Activated CD4-positive, CD25-positive, alpha-beta regulatory T cell (primary cell): Measurements from ENCODE around the gene PPFIA4.
"Not testable (repeated sequence)": the region's sequence is repeated elsewhere in the genome, so short reads cannot be mapped to it uniquely, and the experiment has no call there.

Source experiments
- DNase-seq, 4 experiments: peaks; one replicate each; lab custom pipeline; 2025; lab: John Stamatoyannopoulos, UW

PPFIA4 gene

DNA sequence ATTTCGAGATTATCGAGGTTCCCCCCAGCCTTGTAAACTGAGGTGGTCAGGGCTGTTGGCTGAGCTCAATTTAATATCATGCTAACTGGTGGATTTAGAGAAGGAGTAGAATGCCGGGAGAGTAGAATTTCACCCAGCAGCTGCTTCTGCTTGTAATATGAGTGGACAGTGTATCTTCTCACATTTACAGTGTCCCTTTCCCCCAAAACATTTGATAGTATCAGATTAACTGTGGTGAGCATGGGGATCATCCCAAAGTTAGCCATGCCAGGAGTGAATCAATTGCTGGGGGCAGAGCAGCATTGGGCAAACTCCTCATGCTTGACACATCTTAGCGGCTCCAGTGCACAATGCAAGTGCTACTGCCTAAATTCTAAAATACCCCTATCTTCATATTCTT lies 9.2 kb upstream of the PPFIA4 start:
- DNase-seq, result no peak

DNA sequence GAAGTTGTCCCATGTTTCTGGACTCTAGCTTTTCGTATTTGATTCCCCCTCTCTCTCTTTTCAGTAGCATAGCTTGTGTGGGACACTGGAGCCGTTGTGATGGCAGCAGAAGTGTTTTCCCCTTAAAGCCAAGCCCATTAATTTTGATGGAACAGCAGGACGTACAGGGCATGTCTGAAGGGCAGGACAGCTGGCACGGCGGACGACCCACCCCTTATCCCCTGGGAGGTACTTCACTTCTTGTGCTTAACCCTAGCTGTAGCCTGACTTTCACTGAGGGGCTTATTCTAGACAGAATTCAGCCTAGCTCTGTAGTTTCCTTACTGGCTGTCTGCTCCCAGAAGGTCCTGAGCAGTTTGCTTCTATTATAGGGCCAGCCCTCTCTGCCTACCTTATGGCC lies 8.6 kb upstream of the PPFIA4 start:
- DNase-seq, result no peak

DNA sequence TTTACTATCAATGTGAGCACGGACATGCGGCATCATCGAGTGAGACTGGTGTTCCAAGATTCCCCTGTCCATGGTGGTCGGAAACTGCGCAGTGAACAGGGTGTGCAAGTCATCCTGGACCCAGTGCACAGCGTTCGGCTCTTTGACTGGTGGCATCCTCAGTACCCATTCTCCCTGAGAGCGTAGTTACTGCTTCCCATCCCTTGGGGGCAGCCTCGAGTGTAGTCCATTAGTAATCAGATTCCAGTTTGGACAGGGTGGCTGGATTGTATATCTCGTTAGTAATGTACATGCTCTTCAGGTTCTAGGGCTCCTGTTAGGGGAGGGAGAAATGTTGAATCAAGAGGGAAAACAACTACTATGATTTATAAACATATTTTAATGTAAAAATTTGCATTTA lies 3.4 kb upstream of the PPFIA4 start:
- DNase-seq, result not testable (repeated sequence)

DNA sequence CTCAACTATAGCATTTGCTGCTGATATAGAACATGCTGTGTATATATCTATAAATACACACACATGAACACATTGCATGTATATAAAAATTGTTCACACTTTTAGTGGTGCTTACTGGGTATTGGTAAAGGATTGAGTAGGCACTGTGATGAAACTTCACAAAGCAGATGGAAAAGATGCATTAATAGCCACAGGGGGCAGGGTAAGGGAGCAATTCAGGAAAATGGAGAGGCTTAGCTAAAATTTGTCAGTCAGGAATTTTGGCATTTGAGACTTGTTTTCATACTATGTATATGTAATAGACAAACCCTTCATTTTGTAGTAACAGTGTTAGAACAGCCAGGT lies 633 bp upstream of the PPFIA4 start:
- DNase-seq, result no peak

DNA sequence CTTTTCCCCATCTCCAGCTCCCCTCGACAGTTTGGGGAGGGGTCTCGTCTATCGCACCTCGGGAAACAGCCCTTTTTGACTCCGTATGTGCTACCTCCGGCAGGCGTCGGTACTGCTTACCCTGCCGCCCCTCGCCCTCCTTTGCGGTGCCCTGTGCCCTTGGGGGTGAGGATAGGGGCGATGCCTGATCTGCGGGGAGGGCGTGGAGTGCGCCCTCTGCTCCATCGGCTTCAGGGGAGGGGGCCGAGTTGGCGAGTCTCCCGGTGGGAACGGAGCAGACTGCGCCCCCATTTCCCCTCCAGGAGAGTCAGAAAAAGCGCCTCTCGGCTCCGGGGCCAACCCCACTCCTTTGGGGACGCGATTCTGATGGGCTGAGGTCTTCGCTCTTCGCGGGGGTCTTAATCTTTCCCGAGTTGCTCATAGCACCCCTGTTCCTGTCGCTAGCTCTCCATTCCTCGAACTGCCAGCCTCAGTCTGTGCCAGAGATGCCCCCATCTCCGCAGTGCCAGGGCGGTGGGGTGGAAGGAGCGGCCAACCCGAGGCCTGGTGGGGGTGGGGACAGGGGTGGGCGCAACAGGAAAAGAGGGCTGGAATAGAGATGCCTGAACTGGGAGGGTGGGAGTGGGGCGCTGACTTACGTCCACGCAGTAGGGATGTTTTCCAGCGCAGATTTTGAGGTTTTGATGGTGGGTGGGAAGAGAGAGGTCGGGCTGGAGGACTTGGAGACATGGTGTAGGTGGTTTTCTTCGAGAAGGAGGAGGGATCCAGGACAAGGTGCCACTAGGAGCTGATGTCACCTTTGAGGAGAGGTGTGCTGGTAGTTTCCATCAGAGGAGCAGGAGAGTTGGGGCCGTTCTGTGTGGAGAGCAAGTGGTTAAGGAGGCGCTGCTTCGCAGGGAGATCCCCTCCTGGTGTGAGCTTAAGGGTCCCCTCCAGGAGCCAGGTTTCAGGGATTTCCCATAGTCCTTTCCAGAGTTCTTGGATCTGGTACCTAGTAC lies 674 bp downstream of the PPFIA4 start:
- no peak for DNase-seq

DNA sequence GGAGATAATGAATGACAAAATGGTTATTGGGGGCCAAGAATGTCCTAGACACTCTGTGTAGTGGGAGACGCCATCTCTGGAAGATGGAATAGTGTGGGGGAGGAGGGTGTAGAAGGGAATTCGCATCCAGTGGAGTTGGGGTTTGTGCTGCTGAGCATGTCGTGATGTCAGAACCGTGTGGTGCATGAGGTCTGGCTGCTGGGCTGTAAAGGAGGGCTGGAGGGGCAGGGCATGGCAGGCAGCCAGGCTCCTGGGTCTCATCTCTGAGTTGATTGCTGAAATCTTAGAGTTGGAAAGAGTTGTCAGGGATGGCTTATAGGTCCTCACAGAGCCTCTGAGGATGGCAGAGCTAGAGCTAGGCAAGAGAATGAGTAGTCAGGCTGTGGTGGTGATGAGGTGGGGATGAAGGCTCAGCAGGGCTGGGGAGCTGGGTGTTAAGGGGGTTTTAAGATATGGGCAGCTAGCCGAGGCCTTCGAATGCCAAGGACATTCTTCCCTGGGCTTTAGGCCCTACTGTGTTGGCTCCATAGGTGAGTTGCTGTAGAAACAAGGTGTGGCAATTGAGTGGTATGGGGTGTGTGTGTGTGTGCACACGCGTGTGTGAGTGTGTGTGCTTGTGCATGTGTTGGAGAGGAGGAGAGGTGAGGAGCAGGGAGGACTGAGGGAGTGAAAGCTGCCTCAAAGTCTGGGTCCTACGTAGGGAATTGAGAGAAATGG lies 1.9 kb downstream of the PPFIA4 start:
- no peak for DNase-seq

DNA sequence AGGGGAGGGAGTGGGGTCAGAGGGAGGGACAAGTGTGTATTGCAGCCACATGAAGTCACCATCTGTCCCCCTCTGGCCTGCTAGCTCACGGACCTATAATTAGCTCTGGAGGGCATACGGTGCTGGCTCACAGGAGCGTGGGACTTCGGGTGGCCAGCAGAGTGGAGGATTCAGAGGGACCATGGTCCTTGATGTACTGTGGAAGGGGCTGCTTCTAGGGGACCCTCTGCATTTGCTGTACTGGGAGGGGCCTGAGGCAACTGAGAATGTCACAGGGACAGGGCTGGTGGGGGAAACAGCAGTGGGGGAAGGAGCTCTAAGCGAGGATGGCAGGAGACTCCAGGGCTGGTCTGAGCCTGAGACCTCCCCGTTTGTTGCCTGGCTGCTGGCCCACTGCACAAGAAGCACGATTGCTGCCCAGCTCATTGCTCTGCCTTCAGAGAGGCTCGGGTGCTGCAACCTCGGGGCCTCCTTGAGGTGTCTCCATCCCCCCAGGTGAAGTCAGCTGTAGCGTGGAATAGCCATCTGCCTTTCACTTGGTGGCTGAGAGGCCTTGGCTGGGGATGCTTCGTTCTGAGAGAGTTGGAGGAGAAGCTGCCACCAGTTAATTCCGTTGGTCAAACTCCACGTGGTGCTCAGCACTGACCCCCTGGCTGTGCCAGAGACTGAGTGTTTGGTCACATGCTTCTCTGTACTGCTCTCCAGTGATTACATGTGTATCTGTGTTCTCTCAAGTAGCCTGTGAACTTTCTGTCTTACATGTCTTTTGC lies 2.7 kb downstream of the PPFIA4 start:
- no peak for DNase-seq

DNA sequence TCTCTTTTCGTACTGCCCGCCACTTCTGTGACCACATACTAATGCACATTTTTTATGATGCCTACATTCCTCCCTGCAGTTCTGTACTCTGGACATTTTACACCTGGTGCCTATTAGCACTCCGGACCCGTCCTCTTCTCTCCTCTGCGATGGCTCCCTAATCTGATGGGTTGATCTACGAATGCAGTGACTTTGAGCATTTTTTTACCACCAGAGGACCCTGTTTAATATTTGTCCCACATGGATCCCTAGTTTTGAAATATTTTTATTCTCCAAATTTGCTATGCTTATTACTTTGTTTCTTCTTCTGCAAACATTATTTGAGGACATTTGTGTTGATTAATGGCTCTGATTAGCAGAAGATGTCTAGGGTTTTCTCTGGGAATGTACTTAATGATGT lies 5.2 kb downstream of the PPFIA4 start:
- DNase-seq, result no peak

DNA sequence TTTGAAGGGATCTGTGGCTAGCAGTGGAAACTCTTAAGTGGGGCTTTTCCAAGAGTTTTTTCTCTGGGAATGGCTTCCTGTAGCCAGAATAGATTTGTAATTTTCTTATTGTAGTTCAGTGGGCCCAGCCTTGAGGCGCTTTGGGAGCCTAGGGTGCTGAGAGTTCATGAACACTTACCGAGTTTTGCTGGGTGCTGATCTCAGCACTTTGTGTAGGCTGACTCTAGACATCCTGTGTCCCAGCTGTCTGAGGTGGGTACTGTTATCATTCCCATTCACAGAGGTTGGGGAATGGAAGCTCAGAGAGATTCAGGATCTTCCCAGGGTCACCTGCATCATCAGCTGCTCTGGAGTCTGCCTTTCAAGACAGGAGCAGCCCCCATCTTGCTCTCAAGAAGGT lies 7.0 kb downstream of the PPFIA4 start:
- DNase-seq, result no peak

DNA sequence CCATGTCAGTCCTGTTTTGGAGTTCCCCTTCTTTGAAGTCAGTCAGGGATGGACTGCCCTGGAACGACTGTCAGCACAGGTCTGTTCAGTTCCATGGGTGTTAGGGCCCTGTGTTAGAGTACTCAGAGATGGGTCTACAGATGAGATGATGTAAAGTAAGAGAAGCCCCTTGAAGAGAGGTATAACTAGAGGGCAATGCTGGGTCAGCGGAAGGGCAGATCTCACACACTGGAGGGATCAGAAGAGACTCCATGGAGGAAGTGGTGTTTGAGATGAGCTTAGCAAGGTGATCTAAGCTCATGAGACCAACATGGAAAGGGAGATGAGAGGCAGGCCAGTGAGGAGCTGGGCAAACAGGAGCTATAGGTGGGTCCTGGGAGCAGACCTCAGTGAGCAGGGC lies 7.6 kb downstream of the PPFIA4 start:
- no peak for DNase-seq

DNA sequence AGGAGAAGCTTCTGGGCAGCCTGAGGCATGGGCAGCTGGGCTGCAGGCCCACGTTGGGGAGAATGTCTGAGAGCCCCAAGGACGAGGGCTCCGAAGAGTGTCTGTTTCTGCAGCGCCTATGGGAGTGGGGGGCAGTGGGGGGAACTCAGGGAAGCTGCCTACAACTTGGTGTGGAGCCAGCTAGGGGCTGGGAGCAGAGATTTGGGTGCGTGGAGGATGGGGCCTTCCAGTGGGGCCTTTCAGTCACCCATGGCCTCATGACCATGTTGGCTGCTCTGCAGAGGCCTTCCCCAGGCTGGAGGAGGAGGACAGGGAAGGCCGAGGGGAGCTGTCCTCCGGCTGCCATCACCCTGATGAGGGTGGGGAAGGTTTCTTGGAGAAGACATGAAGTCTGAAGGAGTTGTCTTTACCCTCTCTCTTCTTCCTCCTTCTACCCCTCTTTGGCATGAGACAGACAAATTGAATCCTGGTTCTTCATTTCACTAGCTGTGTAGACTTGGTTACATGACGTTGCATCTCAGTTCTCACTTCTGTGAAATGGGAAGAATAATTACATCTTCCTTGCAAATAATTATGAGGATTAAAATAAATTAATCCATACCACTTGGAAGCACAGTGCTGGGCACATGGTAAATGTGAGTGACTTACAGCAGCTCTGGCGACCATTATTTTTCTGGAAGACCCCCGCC lies 8.3 kb downstream of the PPFIA4 start:
- DNase-seq, result no peak

DNA sequence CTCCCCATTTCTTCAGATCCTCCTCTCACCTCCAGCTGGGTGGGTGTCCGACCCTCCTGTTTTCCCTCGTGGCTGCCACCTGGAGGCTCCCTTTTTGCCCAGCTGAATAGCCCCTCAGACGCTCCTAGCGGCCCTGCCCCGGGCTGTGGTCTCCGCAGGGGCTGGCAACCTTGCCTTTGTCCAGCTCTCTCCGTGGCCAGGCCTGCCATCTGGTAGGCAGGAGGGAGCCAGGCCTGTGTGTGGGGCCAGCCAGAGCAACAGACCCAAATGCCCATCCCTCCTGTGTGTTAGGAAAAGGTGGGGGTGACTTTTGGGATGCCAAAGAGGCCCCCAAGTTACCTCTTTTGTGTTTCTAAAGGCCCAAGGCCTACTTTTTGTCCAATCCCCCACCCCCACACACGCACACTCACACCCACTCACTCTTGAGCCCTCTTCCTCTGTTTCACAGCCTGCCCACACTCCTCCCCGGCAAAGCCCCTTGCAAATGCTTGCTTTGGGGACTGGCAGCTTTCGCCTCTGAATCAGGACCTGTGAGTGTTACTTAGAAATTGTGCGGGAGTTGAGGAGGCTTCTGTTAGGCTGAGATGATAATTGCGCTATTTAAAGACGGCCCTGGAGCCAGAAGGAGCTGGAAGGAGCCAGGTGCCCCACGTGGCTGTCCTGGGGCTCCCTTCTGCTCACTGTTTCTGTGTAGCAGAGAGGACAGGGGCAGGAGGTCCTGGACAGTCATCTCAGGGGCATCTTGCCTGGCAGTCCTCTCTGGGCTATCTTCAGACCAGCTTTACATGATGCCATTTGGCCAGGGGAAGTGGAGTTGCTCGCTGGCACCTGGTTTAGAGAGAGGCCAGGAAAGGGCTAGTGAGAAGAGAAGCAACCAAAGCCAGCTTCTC lies 9.1 kb downstream of the PPFIA4 start:
- DNase-seq, result no peak

DNA sequence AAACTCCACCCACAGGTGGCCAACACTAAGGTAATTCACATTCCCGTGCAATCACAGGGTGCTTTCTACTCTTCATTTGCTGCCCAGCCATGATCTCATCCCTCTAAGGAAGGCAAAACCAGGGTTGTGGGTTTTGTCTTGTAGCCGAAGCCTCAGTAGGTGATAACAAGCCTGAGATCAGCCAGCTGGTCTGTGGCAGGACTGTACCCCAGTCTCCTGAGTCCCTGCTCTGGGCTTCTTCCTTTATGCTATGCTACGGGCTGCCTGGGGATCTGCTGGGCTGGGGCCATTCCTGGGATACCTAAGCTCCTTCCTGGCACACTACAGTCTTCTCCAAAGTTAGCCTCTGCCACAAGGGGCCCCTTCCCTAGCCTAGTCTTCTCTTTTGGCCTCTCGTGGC lies 9.8 kb downstream of the PPFIA4 start:
- no peak for DNase-seq

DNA sequence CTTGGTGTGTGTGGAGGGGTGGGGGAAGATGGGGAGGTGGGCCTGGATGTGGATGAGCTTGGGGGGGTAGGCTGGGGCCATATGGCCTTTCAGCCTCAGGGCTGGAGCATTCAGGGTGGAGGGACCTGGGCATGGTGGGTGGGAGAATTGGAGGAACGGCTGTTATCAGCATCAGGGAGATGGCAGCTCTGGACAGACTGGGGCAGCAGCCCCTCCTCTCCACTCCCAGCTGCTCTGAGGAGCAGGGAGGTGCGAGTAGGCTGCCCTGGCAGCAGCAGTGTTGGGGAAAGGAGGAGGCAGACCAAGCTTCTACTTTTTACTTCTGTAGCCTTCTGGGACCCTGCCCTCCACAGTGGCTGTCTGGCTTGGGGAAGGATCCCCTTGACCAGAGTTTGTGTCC lies 10.2 kb downstream of the PPFIA4 start:
- DNase-seq, result no peak

DNA sequence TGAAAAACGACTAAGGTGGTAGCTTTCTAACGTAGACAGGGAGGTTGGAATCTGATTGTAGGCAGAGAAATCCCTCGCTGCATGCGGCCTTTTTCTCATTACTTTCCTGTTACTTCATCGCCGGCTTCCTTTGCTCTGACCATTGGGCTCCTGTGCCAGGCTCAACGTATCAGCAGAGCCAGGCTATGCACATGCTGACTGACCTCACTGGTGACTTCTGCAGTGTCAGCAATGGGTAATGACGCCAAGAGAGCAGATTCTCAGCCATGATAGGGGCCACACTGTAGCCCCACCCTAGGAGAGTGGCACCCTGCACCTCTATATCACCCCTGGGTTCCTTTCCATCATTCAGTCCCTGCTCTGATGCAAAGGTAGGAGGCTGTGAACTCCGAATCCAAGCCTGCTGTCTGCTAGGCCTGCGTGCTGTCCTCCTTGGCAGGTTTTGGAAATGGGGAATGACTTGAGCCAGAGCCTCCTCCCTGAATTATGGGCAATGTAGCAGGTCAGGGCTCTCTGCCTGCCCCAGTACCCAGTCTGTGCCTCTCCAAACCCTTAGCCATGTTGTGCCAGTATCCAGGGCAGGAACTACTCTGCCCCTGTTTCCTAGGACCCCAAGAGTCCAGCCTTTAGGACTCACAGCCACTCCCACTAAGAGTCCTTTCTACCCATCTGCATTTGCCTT lies 11.4 kb downstream of the PPFIA4 start:
- DNase-seq, result no peak

DNA sequence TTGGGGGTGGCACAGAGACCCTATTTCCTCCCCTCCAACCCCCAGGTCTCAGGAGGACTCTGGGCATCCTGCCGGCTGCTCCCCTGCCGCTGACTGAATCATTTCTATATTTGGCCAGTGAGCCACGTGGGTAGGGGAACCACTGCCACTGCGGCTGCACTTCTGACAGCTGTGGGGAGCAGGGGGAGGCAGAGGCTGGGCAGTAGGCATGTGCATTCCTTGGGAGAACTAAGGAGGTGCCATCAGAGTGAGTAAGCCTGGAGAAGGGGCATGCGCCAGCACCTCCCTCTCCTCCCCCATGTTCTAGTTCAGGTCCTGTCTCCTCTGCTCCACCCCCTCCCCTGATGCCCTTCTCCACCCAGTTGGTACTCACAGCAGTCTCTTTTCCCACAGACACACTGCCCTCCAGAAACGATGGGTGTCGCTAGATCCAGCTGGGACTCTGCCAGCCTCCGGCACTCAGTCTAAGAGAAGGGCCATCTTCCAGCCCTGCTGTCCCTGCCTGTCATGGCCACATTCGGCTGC lies 12.0 kb downstream of the PPFIA4 start:
- DNase-seq, result no peak

DNA sequence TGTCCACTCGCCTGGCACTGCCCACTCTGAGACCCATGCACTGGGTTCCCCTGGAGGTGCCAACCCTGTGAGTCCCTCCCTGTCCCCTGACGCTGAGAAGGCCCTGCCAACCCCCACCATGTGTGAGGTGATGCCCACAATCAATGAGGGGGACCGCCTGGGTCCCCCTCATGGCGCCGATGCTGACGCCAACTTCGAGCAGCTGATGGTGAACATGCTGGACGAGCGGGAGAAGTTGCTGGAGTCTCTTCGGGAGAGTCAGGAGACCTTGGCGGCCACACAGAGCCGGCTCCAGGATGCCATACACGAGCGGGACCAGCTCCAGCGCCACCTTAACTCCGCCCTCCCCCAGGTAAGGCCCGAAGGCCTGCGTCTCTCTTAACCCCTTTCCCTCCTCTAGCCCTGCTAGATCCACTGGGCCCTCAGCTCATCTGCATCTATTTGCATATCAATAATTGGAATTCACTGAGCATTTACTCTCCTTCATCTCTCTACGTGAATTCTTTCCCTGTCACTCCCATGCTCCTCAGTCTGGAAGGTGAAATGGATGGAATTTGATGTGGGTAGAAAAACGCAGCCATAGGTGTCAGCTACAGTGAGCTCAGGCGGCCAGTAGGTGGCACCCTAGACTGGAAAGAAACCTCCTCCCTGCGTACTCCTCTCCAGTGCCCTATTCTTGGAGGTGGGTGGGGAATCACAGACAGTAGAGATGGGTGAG lies 12.8 kb downstream of the PPFIA4 start:
- peak in 3 of 4 experiments; percentile 14 to 51 (median 14) for DNase-seq

DNA sequence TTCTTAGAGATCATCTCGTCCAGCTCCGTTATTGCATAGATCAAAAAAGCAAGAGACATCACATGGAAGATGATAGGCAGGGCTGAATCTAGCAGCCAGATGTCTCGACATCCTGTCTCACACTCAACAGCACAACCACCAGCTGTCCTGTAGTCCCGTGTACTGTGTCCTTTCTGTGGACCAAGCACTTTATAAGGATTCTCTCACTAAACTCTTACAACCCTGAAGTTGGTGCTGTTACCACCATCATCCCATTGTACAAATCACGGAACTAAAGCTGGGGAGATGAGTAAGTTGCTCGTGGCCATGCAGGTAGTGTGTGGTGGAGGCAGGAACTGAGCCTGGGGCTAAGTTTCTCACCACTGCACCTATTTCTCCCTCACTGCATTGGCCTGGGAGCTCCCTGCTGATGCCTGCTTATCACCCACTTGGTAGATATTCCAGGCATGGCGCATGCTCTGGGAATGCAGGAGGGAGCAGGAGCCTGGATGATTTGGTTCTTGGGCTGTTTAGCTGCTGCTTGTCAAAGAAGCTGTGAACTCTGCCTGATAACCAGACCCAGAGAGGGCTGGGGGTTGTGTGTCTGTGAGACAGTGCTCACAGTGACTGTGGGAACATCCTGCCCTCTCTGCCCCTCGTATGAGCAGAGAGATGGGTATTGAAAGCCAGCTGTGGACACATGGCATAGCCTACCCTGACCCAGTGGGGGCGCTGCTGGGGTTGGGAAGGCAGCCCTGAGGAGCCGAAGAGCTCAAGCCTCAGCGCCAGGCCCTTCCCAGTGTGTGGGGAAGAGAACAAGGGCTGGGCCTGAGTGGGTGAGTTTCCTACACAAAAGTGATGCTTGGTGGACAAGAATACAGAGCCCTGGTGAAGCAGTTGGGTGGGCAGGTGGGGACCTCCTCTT lies 13.6 kb downstream of the PPFIA4 start:
- no peak for DNase-seq
